HG03108 (cell line): Measurements from ENCODE around the gene AK8.

ENCODE experiments used
- ATAC-seq: cut with Tn5 transposase; IDR thresholded peaks from one replicate; pipeline ENCODE4 v1.9.1; 2021; ENCODE audit warnings: moderate library complexity; ENCODE audit not compliant: unreplicated experiment

The AK8 gene

GRCh38 chr9:132888151-132888550, 10.1 kb upstream of the AK8 start:
- ATAC-seq = no peak

- no peak for ATAC-seq
Measured at GRCh38 chr9:132887181-132888120, 9.4 kb upstream of the AK8 start.

- no peak for ATAC-seq
Measured at GRCh38 chr9:132886334-132886725, 8.2 kb upstream of the AK8 start.

- no peak for ATAC-seq
Measured at GRCh38 chr9:132885720-132886333, 7.7 kb upstream of the AK8 start.

- ATAC-seq = no peak
Measured at GRCh38 chr9:132883349-132884294, 5.5 kb upstream of the AK8 start.

- no peak for ATAC-seq
Measured at GRCh38 chr9:132882616-132883015, 4.5 kb upstream of the AK8 start.

GRCh38 chr9:132881826-132882225, 3.7 kb upstream of the AK8 start:
- ATAC-seq = no peak

- ATAC-seq = no peak
Measured at GRCh38 chr9:132880324-132880661, 2.2 kb upstream of the AK8 start.

- ATAC-seq = no peak
Measured at GRCh38 chr9:132879457-132880323, 1.6 kb upstream of the AK8 start.

- ATAC-seq = no peak
Measured at GRCh38 chr9:132878695-132879456, 792 bp upstream of the AK8 start, which contains the start of gene SPACA9. Gene SPACA9 (plus strand): TSS chr9:132878898. CDS start chr9:132883948, 5,050 bp downstream.

- no peak for ATAC-seq
Measured at GRCh38 chr9:132877458-132877823, 643 bp downstream of the AK8 start.

GRCh38 chr9:132876849-132877248, 1.2 kb downstream of the AK8 start:
- no peak for ATAC-seq

GRCh38 chr9:132875159-132875558, 2.9 kb downstream of the AK8 start:
- ATAC-seq = no peak

GRCh38 chr9:132873403-132873802, 4.7 kb downstream of the AK8 start:
- no peak for ATAC-seq

GRCh38 chr9:132869266-132869665, 8.8 kb downstream of the AK8 start:
- ATAC-seq = no peak

- no peak for ATAC-seq
Measured at GRCh38 chr9:132866898-132867297, 11.2 kb downstream of the AK8 start.

GRCh38 chr9:132864691-132865090, 13.4 kb downstream of the AK8 start:
- no peak for ATAC-seq

- ATAC-seq = no peak
Measured at GRCh38 chr9:132864277-132864676, 13.8 kb downstream of the AK8 start.

- no peak for ATAC-seq
Measured at GRCh38 chr9:132863096-132863495, 15.0 kb downstream of the AK8 start.

- no peak for ATAC-seq
Measured at GRCh38 chr9:132862533-132862932, 15.6 kb downstream of the AK8 start.
